SK-N-SH (cell line): ENCODE measurements around the gene CDAN1. TPM values are rescaled to one million over a fixed set of nuclear protein-coding genes. Genes with fewer than 3 reads are reported as not detected.

Experiments
- CTCF ChIA-PET: fragments of 300-600, 350-600 bp; formaldehyde crosslinking; extraction: SDS; loops from one replicate; lab custom pipeline; 2021; lab: Yijun Ruan, JAX
- POLR2A ChIA-PET: fragments of 350-600 bp; sonication (Branson Sonifier 250); formaldehyde crosslinking; extraction: SDS; loops from one replicate; lab custom pipeline; 2020; ENCODE audit warnings: antibody characterized with exemption, inconsistent platforms; lab: Yijun Ruan, JAX
- DNase-seq: peaks from one replicate; pipeline ENCODE4 v3.0.0; 2012
- H2AFZ ChIP-seq: fragments of 200-600 bp; sonication (generic); 2 replicates; pipeline ENCODE4 v1.8.1; 2016; ENCODE audit warnings: antibody characterized with exemption, mild to moderate bottlenecking, low read depth
- H3F3A ChIP-seq: fragments of 200-600 bp; sonication (generic); replicated peaks from 2 replicates; pipeline ENCODE3; 2016; ENCODE audit warnings: antibody characterized with exemption, mild to moderate bottlenecking; ENCODE audit not compliant: insufficient read depth
- H3K27ac ChIP-seq, 2 experiments: fragments of 200-500 bp in 1 of 2; fragments of 200-600 bp in 1 of 2; sonication (Bioruptor generic) in 1 of 2; sonication (generic), shearing (Covaris generic) in 1 of 2; 2 replicates each; pipeline versions ENCODE4 v1.5.1 to v1.6.1; 2014 to 2016; ENCODE audit warnings: low read depth in 2 of 2, inconsistent platforms in 1 of 2, low read length in 1 of 2, mild to moderate bottlenecking in 1 of 2, mixed read lengths in 1 of 2
- H3K27me3 ChIP-seq: fragments of 200-600 bp; sonication (generic), shearing (Covaris generic); 2 replicates; pipeline ENCODE4 v1.6.1; 2016; ENCODE audit warnings: mixed run types; ENCODE audit not compliant: insufficient read depth
- H3K36me3 ChIP-seq, 2 experiments: fragments of 200-500 bp in 1 of 2; fragments of 200-600 bp in 1 of 2; sonication (Bioruptor generic) in 1 of 2; sonication (generic) in 1 of 2; replicated peaks in 1 of 2; 2 replicates each; pipeline versions ENCODE3 to v1.5.1; 2014 to 2016; ENCODE audit warnings: low read length in 1 of 2, mild to moderate bottlenecking in 1 of 2; ENCODE audit not compliant: insufficient read depth in 2 of 2, control insufficient read depth in 1 of 2
- H3K4me1 ChIP-seq, 2 experiments: fragments of 200-500 bp in 1 of 2; fragments of 200-600 bp in 1 of 2; sonication (Bioruptor generic) in 1 of 2; sonication (generic), shearing (Covaris generic) in 1 of 2; 2 replicates each; pipeline versions ENCODE4 v1.5.1 to v1.6.1; 2014 to 2016; ENCODE audit warnings: low read depth in 1 of 2, low read length in 1 of 2, mixed run types in 1 of 2; ENCODE audit not compliant: insufficient read depth in 2 of 2, control insufficient read depth in 1 of 2
- H3K4me2 ChIP-seq: fragments of 200-600 bp; sonication (generic), shearing (Covaris generic); 2 replicates; pipeline ENCODE4 v1.6.1; 2017; ENCODE audit warnings: mixed run types
- H3K4me3 ChIP-seq, 2 experiments: fragments of 200-500 bp in 1 of 2; fragments of 200-600 bp in 1 of 2; sonication (Bioruptor generic) in 1 of 2; sonication (generic), shearing (Covaris generic) in 1 of 2; 2 replicates each; pipeline versions ENCODE4 v1.5.1 to v1.8.1; 2014 to 2016; ENCODE audit warnings: low read depth in 2 of 2, inconsistent platforms in 1 of 2, low read length in 1 of 2, mild to moderate bottlenecking in 1 of 2, mixed read lengths in 1 of 2, moderate library complexity in 1 of 2
- H3K79me2 ChIP-seq: fragments of 200-600 bp; sonication (generic); 2 replicates; pipeline ENCODE4 v1.8.1; 2017; ENCODE audit warnings: mild to moderate bottlenecking; ENCODE audit not compliant: insufficient read depth
- H3K9ac ChIP-seq: fragments of 200-600 bp; sonication (generic); 2 replicates; pipeline ENCODE4 v1.6.1; 2017; ENCODE audit warnings: mixed run types
- H3K9me2 ChIP-seq: fragments of 200-600 bp; sonication (generic); 2 replicates; pipeline ENCODE4 v1.6.1; 2017; ENCODE audit warnings: mixed run types
- H3K9me3 ChIP-seq: fragments of 200-600 bp; sonication (generic); 2 replicates; pipeline ENCODE4 v1.6.1; 2017; ENCODE audit warnings: mixed run types, mild to moderate bottlenecking, moderate library complexity
- H4K20me1 ChIP-seq: fragments of 200-600 bp; sonication (generic); 2 replicates; pipeline ENCODE4 v1.6.1; 2017; ENCODE audit warnings: mild to moderate bottlenecking, mixed run types; ENCODE audit not compliant: insufficient read depth
- CHD2 ChIP-seq: fragments of 150-350 bp; IDR thresholded peaks from 2 replicates; pipeline ENCODE4 v1.6.1; 2018; ENCODE audit warnings: low read length; ENCODE audit not compliant: partially characterized antibody
- CTCF ChIP-seq: fragments of 200-600 bp; sonication (generic); IDR thresholded peaks from 2 replicates; pipeline ENCODE4 v1.6.1; 2017; ENCODE audit warnings: antibody characterized with exemption, mild to moderate bottlenecking, moderate library complexity
- ELF1 ChIP-seq: IDR thresholded peaks from 2 replicates; pipeline ENCODE4 v1.4.0; 2012
- EP300 ChIP-seq, 2 experiments: IDR thresholded peaks; 2 replicates each; pipeline versions ENCODE4 v1.4.0 to v1.6.1; 2012; ENCODE audit warnings: borderline replicate concordance in 1 of 2, low read depth in 1 of 2, low read length in 1 of 2
- FOXJ3 ChIP-seq: sonication (generic); formaldehyde crosslinking; IDR thresholded peaks from 2 replicates; pipeline ENCODE4 v1.5.1; 2020; ENCODE audit warnings: mild to moderate bottlenecking, missing genetic modification reagents
- JUND ChIP-seq: IDR thresholded peaks from 2 replicates; pipeline ENCODE4 v1.4.0; 2012
- MXI1 ChIP-seq: IDR thresholded peaks from 2 replicates; pipeline ENCODE4 v1.6.1; 2012; ENCODE audit warnings: mild to moderate bottlenecking, low read depth, low read length, improper control_type of control experiment
- NRF1 ChIP-seq: IDR thresholded peaks from 2 replicates; pipeline ENCODE4 v1.6.1; 2012; ENCODE audit warnings: low read depth, mild to moderate bottlenecking, low read length
- POLR2AphosphoS5 ChIP-seq: IDR thresholded peaks from 2 replicates; pipeline ENCODE4 v1.6.1; 2012; ENCODE audit warnings: low read depth, low read length
- RCOR1 ChIP-seq: fragments of 150-350 bp; IDR thresholded peaks from 2 replicates; pipeline ENCODE4 v1.6.1; 2017; ENCODE audit warnings: antibody characterized with exemption, low read length
- USF1 ChIP-seq: IDR thresholded peaks from 2 replicates; pipeline ENCODE4 v1.4.0; 2012; ENCODE audit warnings: low read depth, borderline replicate concordance
- WGBS: methylation state at CpG from one replicate; pipeline ENCODE4 v1.1.6; 2017; ENCODE audit warnings: low lambda C conversion rate; 5-methylcytosine and 5-hydroxymethylcytosine counted together
- polyA plus RNA-seq, 3 experiments: library from polyadenylated mRNA; depleted of rRNA; stranded (reverse); fragments of >200 nt; gene quantifications; 2 replicates each; pipeline ENCODE4 v1.2.3, GENCODE V29; 2012
- TF ChIP-seq, protein P1 (sequence below): fragments of 150-350 bp; IDR thresholded peaks from 2 replicates; pipeline ENCODE4 v1.6.1; 2016; ENCODE audit warnings: mild to moderate bottlenecking, low read depth, low read length
- TF ChIP-seq, protein P2 (sequence below): fragments of 150-350 bp; IDR thresholded peaks from 2 replicates; pipeline ENCODE4 v1.6.1; 2017; ENCODE audit warnings: antibody characterized with exemption, low read length, low read depth, borderline replicate concordance
- TF ChIP-seq, protein P3 (sequence below): IDR thresholded peaks from 2 replicates; pipeline ENCODE4 v1.6.1; 2012; ENCODE audit warnings: mild to moderate bottlenecking, low read depth, low read length, moderate library complexity

Gene CDAN1
- polyA plus RNA-seq, 1 of the 3 experiments (the other 2 are of a cell fraction) = 6.2 TPM

GRCh38 chr15:42749266-42749665 is 12.3 kb upstream of the CDAN1 start:
- Histone ChIP-seq H3K27ac (peak overlapping the region in 1 of 2 experiments; percentile 78; a peak in 2 of 4 replicates), H3K27me3 (no peaks in the 10 kb centered on the region), H3K4me2 (no peak overlapping the region), H3K9me3 (0 out of 2 replicates have a peak, but pooled peaks cover 2% of the 10 kb centered on the region), H2AFZ (no peak overlapping the region), H3K79me2 (no peaks in the 10 kb centered on the region), H3K9me2 (no peaks in the 10 kb centered on the region), H4K20me1 (no peaks in the 10 kb centered on the region), H3K9ac (no peak overlapping the region), H3K4me3 (no peak overlapping the region), H3K4me1 (peaks cover 0 to 5% of the 10 kb centered on the region in 2 experiments; a peak in 2 of 4 replicates), H3K36me3 (peaks cover 26 to 33% of the 10 kb centered on the region in 2 experiments), H3F3A (peaks cover 4% of the 10 kb centered on the region)
- ChIA-PET CTCF (interaction anchor here (1.7 kb wide), 1 partner anchor 34 kb away, joined by 4 read pairs; no protein-coding TSS in a partner anchor), POLR2A (no interaction called here)
- TF ChIP-seq NRF1 = no peak
- no peak for TF ChIP-seq FOXJ3
- TF ChIP-seq USF1 = no peak
- no peak for TF ChIP-seq JUND
- TF ChIP-seq RCOR1 = peak; percentile 45; the same call in 1 of the 2 replicates
- no peak for TF ChIP-seq MXI1
- no peak for TF ChIP-seq CTCF
- TF ChIP-seq, protein P1, sequence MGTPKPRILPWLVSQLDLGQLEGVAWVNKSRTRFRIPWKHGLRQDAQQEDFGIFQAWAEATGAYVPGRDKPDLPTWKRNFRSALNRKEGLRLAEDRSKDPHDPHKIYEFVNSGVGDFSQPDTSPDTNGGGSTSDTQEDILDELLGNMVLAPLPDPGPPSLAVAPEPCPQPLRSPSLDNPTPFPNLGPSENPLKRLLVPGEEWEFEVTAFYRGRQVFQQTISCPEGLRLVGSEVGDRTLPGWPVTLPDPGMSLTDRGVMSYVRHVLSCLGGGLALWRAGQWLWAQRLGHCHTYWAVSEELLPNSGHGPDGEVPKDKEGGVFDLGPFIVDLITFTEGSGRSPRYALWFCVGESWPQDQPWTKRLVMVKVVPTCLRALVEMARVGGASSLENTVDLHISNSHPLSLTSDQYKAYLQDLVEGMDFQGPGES = no peak
- TF ChIP-seq, protein P2, sequence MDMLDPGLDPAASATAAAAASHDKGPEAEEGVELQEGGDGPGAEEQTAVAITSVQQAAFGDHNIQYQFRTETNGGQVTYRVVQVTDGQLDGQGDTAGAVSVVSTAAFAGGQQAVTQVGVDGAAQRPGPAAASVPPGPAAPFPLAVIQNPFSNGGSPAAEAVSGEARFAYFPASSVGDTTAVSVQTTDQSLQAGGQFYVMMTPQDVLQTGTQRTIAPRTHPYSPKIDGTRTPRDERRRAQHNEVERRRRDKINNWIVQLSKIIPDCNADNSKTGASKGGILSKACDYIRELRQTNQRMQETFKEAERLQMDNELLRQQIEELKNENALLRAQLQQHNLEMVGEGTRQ = no peak
- no peak for TF ChIP-seq ELF1
- TF ChIP-seq CHD2 = peak; percentile 44
- WGBS = 50% methylated on average over 1 of the region's 1 CpG
- no peak for DNase-seq

DNA sequence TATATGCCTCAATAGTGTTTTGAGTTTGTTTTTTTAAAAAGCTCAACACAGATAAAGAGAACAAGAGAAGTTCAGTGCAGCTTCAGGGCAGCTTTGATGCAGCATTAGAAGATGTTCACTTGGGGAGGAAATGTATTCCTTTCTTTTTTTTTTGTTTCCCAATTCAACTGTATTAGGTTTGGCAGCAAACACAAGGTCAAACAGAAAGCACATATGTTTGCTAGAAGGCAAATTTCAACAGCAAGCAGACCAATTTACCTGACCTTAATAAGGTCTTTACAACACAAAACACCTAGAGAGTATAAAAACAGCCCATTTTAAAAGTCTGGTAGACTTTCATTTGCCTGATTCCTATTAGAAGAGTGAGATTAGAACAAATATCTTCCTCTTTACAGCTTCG is 7.3 kb upstream of the CDAN1 start:
- Histone ChIP-seq H3K4me3 (no peak overlapping the region), H3K4me1 (peaks cover 0 to 31% of the 10 kb centered on the region in 2 experiments; a peak in 3 of 4 replicates), H3K79me2 (no peaks in the 10 kb centered on the region), H2AFZ (no peak overlapping the region), H3K4me2 (no peak overlapping the region), H3K36me3 (peaks cover 20 to 25% of the 10 kb centered on the region in 2 experiments), H3F3A (peaks cover 10% of the 10 kb centered on the region), H3K9me3 (no peaks in the 10 kb centered on the region), H3K9ac (no peak overlapping the region), H4K20me1 (no peaks in the 10 kb centered on the region), H3K27ac (no peak overlapping the region), H3K27me3 (no peaks in the 10 kb centered on the region), H3K9me2 (no peaks in the 10 kb centered on the region)
- POLR2A ChIA-PET = no interaction called here
- WGBS = 97% methylated on average over 1 of the region's 1 CpG
- CTCF ChIA-PET = no interaction called here
- no peak for DNase-seq
- TF ChIP-seq, protein P2 = no peak
- no peak for TF ChIP-seq MXI1
- TF ChIP-seq POLR2AphosphoS5 = no peak
- TF ChIP-seq EP300 (IDR thresholded peaks at IDR 0.05; ENCODE audit: borderline replicate concordance in 1 of 2, low read depth in 1 of 2, low read length in 1 of 2) = no peak
- TF ChIP-seq, protein P3, sequence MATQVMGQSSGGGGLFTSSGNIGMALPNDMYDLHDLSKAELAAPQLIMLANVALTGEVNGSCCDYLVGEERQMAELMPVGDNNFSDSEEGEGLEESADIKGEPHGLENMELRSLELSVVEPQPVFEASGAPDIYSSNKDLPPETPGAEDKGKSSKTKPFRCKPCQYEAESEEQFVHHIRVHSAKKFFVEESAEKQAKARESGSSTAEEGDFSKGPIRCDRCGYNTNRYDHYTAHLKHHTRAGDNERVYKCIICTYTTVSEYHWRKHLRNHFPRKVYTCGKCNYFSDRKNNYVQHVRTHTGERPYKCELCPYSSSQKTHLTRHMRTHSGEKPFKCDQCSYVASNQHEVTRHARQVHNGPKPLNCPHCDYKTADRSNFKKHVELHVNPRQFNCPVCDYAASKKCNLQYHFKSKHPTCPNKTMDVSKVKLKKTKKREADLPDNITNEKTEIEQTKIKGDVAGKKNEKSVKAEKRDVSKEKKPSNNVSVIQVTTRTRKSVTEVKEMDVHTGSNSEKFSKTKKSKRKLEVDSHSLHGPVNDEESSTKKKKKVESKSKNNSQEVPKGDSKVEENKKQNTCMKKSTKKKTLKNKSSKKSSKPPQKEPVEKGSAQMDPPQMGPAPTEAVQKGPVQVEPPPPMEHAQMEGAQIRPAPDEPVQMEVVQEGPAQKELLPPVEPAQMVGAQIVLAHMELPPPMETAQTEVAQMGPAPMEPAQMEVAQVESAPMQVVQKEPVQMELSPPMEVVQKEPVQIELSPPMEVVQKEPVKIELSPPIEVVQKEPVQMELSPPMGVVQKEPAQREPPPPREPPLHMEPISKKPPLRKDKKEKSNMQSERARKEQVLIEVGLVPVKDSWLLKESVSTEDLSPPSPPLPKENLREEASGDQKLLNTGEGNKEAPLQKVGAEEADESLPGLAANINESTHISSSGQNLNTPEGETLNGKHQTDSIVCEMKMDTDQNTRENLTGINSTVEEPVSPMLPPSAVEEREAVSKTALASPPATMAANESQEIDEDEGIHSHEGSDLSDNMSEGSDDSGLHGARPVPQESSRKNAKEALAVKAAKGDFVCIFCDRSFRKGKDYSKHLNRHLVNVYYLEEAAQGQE = no peak
- TF ChIP-seq CTCF = no peak
